Cardiac muscle cell (in vitro differentiated cells and primary cell): ENCODE measurements around the gene AMH. TPM values are rescaled to one million over a fixed set of nuclear protein-coding genes. Genes with fewer than 3 reads are reported as not detected.
A peak's percentile ranks its signal among the peaks of the same experiment; 100 is the strongest.

Experiments
- DNase-seq, 2 donors: peaks; one replicate each; pipeline versions ENCODE4 v3.0.0 to v3.0.0-alpha.2; 2010 to 2017; ENCODE audit warnings: low read depth in 1 of 2, low spot score in 1 of 2
- H3K27ac ChIP-seq: fragments of 200-600 bp; sonication (generic); 2 replicates; pipeline ENCODE4 v1.5.1; 2016
- H3K27me3 ChIP-seq: fragments of 200-600 bp; sonication (generic); 2 replicates; pipeline ENCODE4 v1.6.0; 2016; ENCODE audit warnings: control low read depth
- H3K36me3 ChIP-seq: fragments of 200-600 bp; sonication (generic); 2 replicates; pipeline ENCODE4 v1.5.1; 2016; ENCODE audit warnings: control low read depth
- H3K4me1 ChIP-seq: fragments of 200-600 bp; sonication (generic); 2 replicates; pipeline ENCODE4 v1.8.1; 2017; ENCODE audit warnings: low read depth, mild to moderate bottlenecking, mixed run types
- H3K4me3 ChIP-seq: fragments of 200-600 bp; sonication (generic); 2 replicates; pipeline ENCODE4 v1.5.1; 2016; ENCODE audit warnings: mild to moderate bottlenecking
- H3K9me3 ChIP-seq: fragments of 200-600 bp; sonication (generic); 2 replicates; pipeline ENCODE4 v1.5.1; 2017; ENCODE audit warnings: low read depth, mild to moderate bottlenecking, control low read depth
- polyA plus RNA-seq: library from polyadenylated mRNA; unstranded; fragments of >200 nt; fragmentation: Nextera tagmentation; extraction: Ambion mirVana; gene quantifications from 2 replicates; pipeline ENCODE4 v1.2.1, GENCODE V29; 2016
- total RNA-seq: library from RNA; depleted of rRNA; stranded (reverse); fragments of >200 nt; gene quantifications from 2 replicates; pipeline ENCODE4 v1.2.3, GENCODE V29; 2016
- TF ChIP-seq, protein P1 (sequence below): IDR thresholded peaks from 2 replicates; pipeline ENCODE4 v1.5.1; 2012; ENCODE audit warnings: low read depth, mild to moderate bottlenecking, low read length

AMH gene
- total and polyA plus RNA-seq, 2 experiments from 2014 or later, result 24.1 to 71.4 TPM

DNA sequence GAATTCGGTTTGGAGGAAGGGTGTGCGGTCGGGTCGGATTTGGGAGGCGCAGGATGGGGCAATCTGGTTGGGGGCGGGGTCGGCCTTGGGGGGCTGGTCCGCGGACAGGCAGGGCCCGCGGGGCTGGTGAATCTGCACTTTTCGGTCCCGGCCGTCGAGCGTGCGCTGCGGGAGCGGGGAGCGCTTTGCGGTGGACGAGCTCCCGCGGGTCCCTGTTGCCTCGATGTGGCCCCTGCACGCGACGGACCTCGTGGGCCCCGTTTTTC, 21.0 kb downstream of the AMH start:
- Histone ChIP-seq H3K36me3 (peaks cover 7% of the 10 kb centered on the region), H3K4me1 (peaks cover 6% of the 10 kb centered on the region), H3K4me3 (peak overlapping the region; percentile 96), H3K27ac (peak overlapping the region; percentile 89), H3K9me3 (no peaks in the 10 kb centered on the region), H3K27me3 (no peaks in the 10 kb centered on the region)
- TF ChIP-seq, protein P1, sequence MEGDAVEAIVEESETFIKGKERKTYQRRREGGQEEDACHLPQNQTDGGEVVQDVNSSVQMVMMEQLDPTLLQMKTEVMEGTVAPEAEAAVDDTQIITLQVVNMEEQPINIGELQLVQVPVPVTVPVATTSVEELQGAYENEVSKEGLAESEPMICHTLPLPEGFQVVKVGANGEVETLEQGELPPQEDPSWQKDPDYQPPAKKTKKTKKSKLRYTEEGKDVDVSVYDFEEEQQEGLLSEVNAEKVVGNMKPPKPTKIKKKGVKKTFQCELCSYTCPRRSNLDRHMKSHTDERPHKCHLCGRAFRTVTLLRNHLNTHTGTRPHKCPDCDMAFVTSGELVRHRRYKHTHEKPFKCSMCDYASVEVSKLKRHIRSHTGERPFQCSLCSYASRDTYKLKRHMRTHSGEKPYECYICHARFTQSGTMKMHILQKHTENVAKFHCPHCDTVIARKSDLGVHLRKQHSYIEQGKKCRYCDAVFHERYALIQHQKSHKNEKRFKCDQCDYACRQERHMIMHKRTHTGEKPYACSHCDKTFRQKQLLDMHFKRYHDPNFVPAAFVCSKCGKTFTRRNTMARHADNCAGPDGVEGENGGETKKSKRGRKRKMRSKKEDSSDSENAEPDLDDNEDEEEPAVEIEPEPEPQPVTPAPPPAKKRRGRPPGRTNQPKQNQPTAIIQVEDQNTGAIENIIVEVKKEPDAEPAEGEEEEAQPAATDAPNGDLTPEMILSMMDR, result no peak
- no peak for DNase-seq

DNA sequence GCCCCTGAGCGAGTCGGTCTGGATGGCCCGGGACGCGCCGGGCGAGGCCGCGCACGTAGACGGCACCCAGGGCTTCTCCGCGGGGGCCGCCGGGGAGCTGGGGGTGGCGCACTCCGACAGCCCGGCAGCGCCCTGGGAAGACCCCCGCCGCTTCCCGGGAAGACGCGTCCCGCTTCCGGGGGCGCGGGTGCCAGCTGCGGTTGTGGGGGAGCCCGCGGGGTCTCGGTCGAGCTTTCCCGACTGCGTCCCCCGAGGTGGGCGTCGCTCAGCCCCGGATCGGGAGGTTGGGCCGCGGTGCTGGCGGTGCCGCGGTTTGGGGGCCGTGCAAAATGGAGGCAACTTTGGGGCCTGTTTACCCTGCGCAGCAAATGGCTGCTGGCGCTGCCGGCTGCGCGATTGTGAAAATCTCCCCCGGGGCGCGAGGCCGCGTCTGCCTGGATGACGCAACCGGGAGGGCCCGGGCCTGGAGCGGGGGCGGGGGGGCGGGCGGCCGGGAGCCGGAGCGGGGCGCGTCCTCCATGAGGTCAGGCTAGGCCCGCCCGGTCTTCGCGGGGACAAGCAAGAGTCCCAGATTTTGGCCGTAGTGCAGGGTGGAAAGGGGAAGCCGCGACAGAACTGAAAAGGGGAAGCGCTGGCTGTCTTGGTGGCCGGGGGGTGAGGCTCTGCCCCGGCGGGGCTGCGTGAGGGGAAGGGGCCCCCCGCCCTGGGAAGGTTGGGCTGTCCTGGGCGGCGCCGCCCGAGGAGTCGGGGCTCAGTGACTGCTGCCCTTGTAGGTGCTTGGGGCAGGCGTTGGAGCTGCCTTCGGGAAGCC, 21.5 kb downstream of the AMH start:
- Histone ChIP-seq H3K9me3 (no peaks in the 10 kb centered on the region), H3K27me3 (no peaks in the 10 kb centered on the region), H3K4me1 (peaks cover 6% of the 10 kb centered on the region), H3K4me3 (peak overlapping the region; percentile 96), H3K36me3 (peaks cover 7% of the 10 kb centered on the region), H3K27ac (peak overlapping the region; percentile 89)
- TF ChIP-seq, protein P1, result no peak
- peak; percentile 56 to 92 for DNase-seq

DNA sequence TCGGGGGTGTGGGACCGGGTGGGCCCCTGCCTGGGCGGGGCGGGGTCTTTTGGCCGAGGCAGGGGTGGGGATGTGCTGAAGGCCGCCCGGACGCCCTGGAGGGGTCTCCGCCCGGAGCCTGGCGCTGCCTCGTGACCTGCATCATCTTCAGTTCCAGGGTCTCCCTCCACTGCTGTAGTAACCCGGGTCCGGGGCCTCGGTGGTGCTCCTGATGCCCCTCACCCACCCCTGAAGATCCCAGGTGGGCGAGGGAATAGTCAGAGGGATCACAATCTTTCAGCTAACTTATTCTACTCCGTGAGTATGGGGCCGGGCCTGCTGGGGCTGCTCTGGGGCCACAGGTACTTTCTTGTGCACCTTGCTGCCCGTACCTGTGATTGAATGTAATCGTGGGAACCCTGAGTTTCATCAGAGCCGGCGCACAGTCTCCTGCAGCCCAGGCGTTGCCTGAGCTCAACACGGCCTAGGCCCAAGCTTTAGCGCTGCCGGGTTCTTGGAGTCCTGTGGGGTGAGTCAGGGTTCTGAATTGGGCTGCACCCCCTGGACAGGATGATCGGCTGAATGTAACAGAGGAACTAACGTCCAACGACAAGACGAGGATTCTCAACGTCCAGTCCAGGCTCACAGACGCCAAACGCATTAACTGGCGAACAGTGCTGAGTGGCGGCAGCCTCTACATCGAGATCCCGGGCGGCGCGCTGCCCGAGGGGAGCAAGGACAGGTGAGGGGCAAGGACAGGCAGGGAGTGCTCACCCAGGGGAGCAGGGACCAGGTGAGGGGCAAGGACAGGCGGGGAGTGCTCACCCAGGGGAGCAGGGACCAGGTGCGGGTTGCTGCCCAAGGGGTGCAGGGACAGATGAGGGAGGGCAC, 22.3 kb downstream of the AMH start:
- peak overlapping the region; percentile 89 for H3K27ac ChIP-seq

DNA sequence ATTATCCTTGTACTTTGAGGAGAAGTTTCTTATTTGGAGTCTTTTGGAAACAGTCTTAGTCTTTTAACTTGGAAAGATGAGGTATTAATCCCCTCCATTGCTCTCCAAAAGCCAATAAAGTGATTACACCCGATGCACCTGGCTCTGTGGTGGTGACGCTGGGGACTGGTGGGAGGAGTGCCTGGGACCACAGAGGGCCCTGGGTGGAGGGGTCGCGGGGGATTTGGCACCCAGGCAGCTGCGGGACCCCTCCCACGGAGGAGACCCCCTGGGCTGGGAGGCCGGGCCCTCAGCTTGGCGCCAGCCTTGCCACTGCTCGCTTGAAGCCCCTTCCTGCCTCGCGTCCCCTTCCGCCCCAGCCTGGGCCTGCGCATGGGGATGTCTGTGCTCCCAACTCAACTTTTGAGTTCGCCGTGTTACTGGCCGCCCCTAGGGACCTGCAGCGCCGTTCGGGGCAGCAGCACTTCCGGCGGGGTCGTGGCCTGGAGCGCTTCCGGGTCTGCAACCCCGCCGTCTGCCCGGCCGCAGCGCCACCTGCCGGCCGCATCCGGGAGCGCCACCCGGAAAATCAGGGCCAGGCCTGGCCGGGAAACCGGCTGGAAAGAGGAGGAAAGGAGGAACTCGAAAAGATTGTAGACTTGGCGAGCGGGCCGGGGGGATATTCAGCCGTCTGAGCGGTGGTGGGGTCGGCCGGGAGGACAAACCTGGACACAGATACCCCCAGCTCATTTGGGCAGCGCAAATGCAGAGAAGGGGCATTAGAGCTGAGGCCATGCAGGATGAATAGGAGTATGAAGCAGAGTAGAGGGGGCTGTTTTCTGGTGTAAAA, 24.4 kb downstream of the AMH start:
- Histone ChIP-seq H3K27me3 (no peaks in the 10 kb centered on the region), H3K4me3 (peak overlapping the region; percentile 18), H3K9me3 (no peaks in the 10 kb centered on the region), H3K27ac (peak overlapping the region; percentile 15), H3K36me3 (peaks cover 7% of the 10 kb centered on the region), H3K4me1 (peaks cover 6% of the 10 kb centered on the region)
- peak; percentile 86 for DNase-seq
- TF ChIP-seq, protein P1, result peak; percentile 96

More for the DNA sequence above, 22.3 kb downstream of the AMH start:
- H3K9me3 ChIP-seq, result no peaks in the 10 kb centered on the region
- peaks cover 7% of the 10 kb centered on the region for H3K36me3 ChIP-seq
- H3K4me3 ChIP-seq, result peak overlapping the region; percentile 96
- DNase-seq, result peak in 1 of 2 donors; percentile 78
- TF ChIP-seq, protein P1, result no peak
- H3K27me3 ChIP-seq, result no peaks in the 10 kb centered on the region
- peaks cover 6% of the 10 kb centered on the region for H3K4me1 ChIP-seq

DNA sequence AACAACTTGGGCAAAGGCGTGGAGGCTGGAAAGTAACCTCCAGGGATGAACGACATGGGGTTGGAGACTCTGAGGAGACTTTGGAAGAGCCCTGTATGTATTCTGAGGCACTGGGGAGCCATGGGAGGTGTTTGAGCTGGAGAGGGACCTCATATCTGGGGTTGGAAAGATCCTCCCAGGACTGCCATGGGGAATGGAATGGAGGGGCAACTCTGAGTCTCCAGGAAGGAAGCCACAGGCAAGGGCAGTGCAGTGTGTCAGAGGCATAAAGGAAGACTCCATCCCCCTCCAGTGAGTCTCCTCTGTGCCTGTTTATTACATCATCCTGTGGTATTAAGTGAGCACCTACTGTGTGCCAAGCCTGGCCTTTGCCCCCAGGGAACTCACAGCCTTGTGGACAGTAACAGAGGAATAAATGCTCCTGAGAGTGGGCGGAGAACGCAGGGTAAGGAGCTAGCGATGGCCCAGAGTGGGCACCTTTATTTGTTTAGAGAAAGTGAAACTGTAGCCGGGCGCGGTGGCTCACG, 25.1 kb downstream of the AMH start:
- Histone ChIP-seq H3K36me3 (peaks cover 7% of the 10 kb centered on the region), H3K9me3 (no peaks in the 10 kb centered on the region), H3K27me3 (no peaks in the 10 kb centered on the region), H3K4me3 (no peak overlapping the region), H3K4me1 (peaks cover 6% of the 10 kb centered on the region), H3K27ac (no peak overlapping the region)
- DNase-seq, result no peak
- TF ChIP-seq, protein P1, result no peak
